Effector memory CD8-positive, alpha-beta T cell (primary cell): ENCODE results near the gene MRPL47.
"Not testable (repeated sequence)": the region's sequence is repeated elsewhere in the genome, so short reads cannot be mapped to it uniquely, and the experiment has no call there.

Experiments used
- ATAC-seq: fragments of 150-1000 bp; cut with Tn5 transposase; replicated peaks from 2 replicates; pipeline ENCODE4 v1.10.0; 2021; ENCODE audit warnings: mild to moderate bottlenecking, moderate library complexity
- DNase-seq, 3 experiments: peaks; one replicate each; pipeline ENCODE4 v3.0.0; 2021
- H3K27ac Mint-ChIP-seq, 2 donors: one replicate each; pipeline ENCODE4 v1.8.0; 2022; ENCODE audit warnings: mild to moderate bottlenecking in 2 of 2, mixed read lengths in 2 of 2, moderate library complexity in 2 of 2
- H3K27me3 Mint-ChIP-seq, 2 donors: one replicate each; pipeline ENCODE4 v1.8.0; 2022; ENCODE audit warnings: mixed read lengths in 2 of 2
- H3K36me3 Mint-ChIP-seq: one replicate; pipeline ENCODE4 v1.8.0; 2022; ENCODE audit warnings: mild to moderate bottlenecking, moderate library complexity, mixed read lengths; ENCODE audit not compliant: insufficient read depth
- H3K4me1 Mint-ChIP-seq, 2 donors: one replicate each; pipeline ENCODE4 v1.8.0; 2022; ENCODE audit warnings: low read depth in 2 of 2, mixed read lengths in 2 of 2
- H3K4me3 Mint-ChIP-seq, 2 donors: one replicate each; pipeline ENCODE4 v1.8.0; 2022; ENCODE audit warnings: mild to moderate bottlenecking in 2 of 2, mixed read lengths in 2 of 2, moderate library complexity in 2 of 2
- H3K9me3 Mint-ChIP-seq, 2 donors: one replicate each; pipeline ENCODE4 v1.8.0; 2022; ENCODE audit warnings: mixed read lengths in 2 of 2
- total RNA-seq, 9 experiments: gene quantifications; one replicate each; lab custom pipeline; 2026; lab: John Stamatoyannopoulos, UW

Gene MRPL47
- 21.4 to 87.5 (median 37.6) reads per million in 9 experiments for total RNA-seq

GRCh38 chr3:179604321-179605078 is at the start of gene MRPL47, which contains the start of gene NDUFB5:
MRPL47 (minus strand) TSS chr3:179604638; CDS start chr3:179604624, 14 bp downstream.
NDUFB5 (plus strand) TSS chr3:179604794; CDS start chr3:179604816, 22 bp downstream.
- Mint-ChIP-seq H3K27ac (peak within 1 kb of the TSS; percentile 99), H3K27me3 (no peaks in the 10 kb centered on the region), H3K9me3 (no peaks in the 10 kb centered on the region), H3K4me1 (peaks cover 22 to 33% of the 10 kb centered on the region in 2 donors), H3K36me3 (peaks cover 42% of the 10 kb centered on the region), H3K4me3 (peak within 1 kb of the TSS; percentile 98 to 99)
- DNase-seq (peak; percentile 91), ATAC-seq (peak; percentile 98)

- H3K4me3 Mint-ChIP-seq = peak overlapping the region; percentile 94 to 95
- no peaks in the 10 kb centered on the region for H3K27me3 Mint-ChIP-seq
- H3K27ac Mint-ChIP-seq = peak overlapping the region; percentile 91 to 93
- H3K36me3 Mint-ChIP-seq = peaks cover 13% of the 10 kb centered on the region
- no peaks in the 10 kb centered on the region for H3K9me3 Mint-ChIP-seq
- peak; percentile 43 to 54 (median 45) for DNase-seq
- ATAC-seq = peak; percentile 60
- peaks cover 21 to 35% of the 10 kb centered on the region in 2 donors for H3K4me1 Mint-ChIP-seq
Observed at GRCh38 chr3:179653096-179653797, 48.8 kb upstream of the MRPL47 start.

GRCh38 chr3:179652447-179653095 is 48.1 kb upstream of the MRPL47 start, which contains the start of gene USP13:
USP13 (plus strand) TSS chr3:179653040; CDS start chr3:179653226, 186 bp downstream.
- peak; percentile 43 to 58 (median 45) for DNase-seq
- Mint-ChIP-seq H3K27ac (peak within 1 kb of the TSS; percentile 91 to 93), H3K27me3 (no peaks in the 10 kb centered on the region), H3K36me3 (peaks cover 13% of the 10 kb centered on the region), H3K4me3 (peak within 1 kb of the TSS; percentile 94 to 95), H3K9me3 (no peaks in the 10 kb centered on the region), H3K4me1 (peaks cover 21 to 33% of the 10 kb centered on the region in 2 donors)
- ATAC-seq = peak; percentile 64

GRCh38 chr3:179651687-179652446 is 47.4 kb upstream of the MRPL47 start:
- Mint-ChIP-seq H3K9me3 (no peaks in the 10 kb centered on the region), H3K27me3 (no peaks in the 10 kb centered on the region), H3K4me3 (peak overlapping the region; percentile 94 to 95), H3K27ac (peak overlapping the region in 1 of 2 donors; percentile 83), H3K4me1 (peaks cover 21 to 33% of the 10 kb centered on the region in 2 donors), H3K36me3 (peaks cover 13% of the 10 kb centered on the region)
- DNase-seq (no peak), ATAC-seq (no peak)

GRCh38 chr3:179646177-179646576 is 41.7 kb upstream of the MRPL47 start:
- no peak overlapping the region for H3K4me3 Mint-ChIP-seq
- no peaks in the 10 kb centered on the region for H3K9me3 Mint-ChIP-seq
- no peaks in the 10 kb centered on the region for H3K27me3 Mint-ChIP-seq
- ATAC-seq = no peak
- H3K27ac Mint-ChIP-seq = peak overlapping the region in 1 of 2 donors; percentile 5
- DNase-seq = no peak
- H3K4me1 Mint-ChIP-seq = peaks cover 0 to 2% of the 10 kb centered on the region in 2 donors
- no peaks in the 10 kb centered on the region for H3K36me3 Mint-ChIP-seq

GRCh38 chr3:179643837-179644236 is 39.4 kb upstream of the MRPL47 start:
- not testable (repeated sequence) for H3K9me3 Mint-ChIP-seq, H3K36me3 Mint-ChIP-seq, H3K4me3 Mint-ChIP-seq

GRCh38 chr3:179642871-179643270 is 38.4 kb upstream of the MRPL47 start:
- Mint-ChIP-seq H3K36me3 (no peaks in the 10 kb centered on the region), H3K4me1 (no peaks in the 10 kb centered on the region), H3K9me3 (no peaks in the 10 kb centered on the region), H3K27me3 (no peaks in the 10 kb centered on the region), H3K27ac (no peak overlapping the region), H3K4me3 (no peak overlapping the region)
- ATAC-seq (no peak), DNase-seq (no peak)

More at GRCh38 chr3:179643837-179644236, 39.4 kb upstream of the MRPL47 start:
- H3K27ac Mint-ChIP-seq, H3K27me3 Mint-ChIP-seq, H3K4me1 Mint-ChIP-seq, DNase-seq, ATAC-seq: not testable (repeated sequence)

GRCh38 chr3:179640469-179640868 is 36.0 kb upstream of the MRPL47 start:
- H3K4me1 Mint-ChIP-seq = no peaks in the 10 kb centered on the region
- no peak for ATAC-seq
- H3K27ac Mint-ChIP-seq = no peak overlapping the region
- no peaks in the 10 kb centered on the region for H3K27me3 Mint-ChIP-seq
- H3K9me3 Mint-ChIP-seq = no peaks in the 10 kb centered on the region
- no peak for DNase-seq
- H3K36me3 Mint-ChIP-seq = no peaks in the 10 kb centered on the region
- no peak overlapping the region for H3K4me3 Mint-ChIP-seq

- Mint-ChIP-seq H3K4me1 (no peaks in the 10 kb centered on the region), H3K4me3 (no peak overlapping the region), H3K27ac (no peak overlapping the region), H3K9me3 (no peaks in the 10 kb centered on the region), H3K36me3 (no peaks in the 10 kb centered on the region), H3K27me3 (no peaks in the 10 kb centered on the region)
- DNase-seq = no peak
- no peak for ATAC-seq
Observed at GRCh38 chr3:179630753-179631451, 26.5 kb upstream of the MRPL47 start.

GRCh38 chr3:179624451-179624850 is 20.0 kb upstream of the MRPL47 start:
- Mint-ChIP-seq H3K9me3 (no peaks in the 10 kb centered on the region), H3K36me3 (peaks cover 44% of the 10 kb centered on the region), H3K4me1 (no peaks in the 10 kb centered on the region), H3K27ac (no peak overlapping the region), H3K27me3 (no peaks in the 10 kb centered on the region), H3K4me3 (no peak overlapping the region)
- no peak for ATAC-seq
- no peak for DNase-seq

GRCh38 chr3:179622023-179622422 is 17.6 kb upstream of the MRPL47 start:
- ATAC-seq = no peak
- no peak for DNase-seq
- Mint-ChIP-seq H3K27me3 (no peaks in the 10 kb centered on the region), H3K4me1 (no peaks in the 10 kb centered on the region), H3K9me3 (no peaks in the 10 kb centered on the region), H3K27ac (no peak overlapping the region), H3K36me3 (peaks cover 52% of the 10 kb centered on the region), H3K4me3 (no peak overlapping the region)

- ATAC-seq (no peak), DNase-seq (no peak)
- Mint-ChIP-seq H3K36me3 (peaks cover 14% of the 10 kb centered on the region), H3K4me3 (no peak overlapping the region), H3K9me3 (no peaks in the 10 kb centered on the region), H3K4me1 (peaks cover 0 to 12% of the 10 kb centered on the region in 2 donors), H3K27me3 (no peaks in the 10 kb centered on the region), H3K27ac (no peak overlapping the region)
Observed at GRCh38 chr3:179615458-179616173, 11.2 kb upstream of the MRPL47 start.
